Right hindlimb (tissue), 1 donor: ENCODE data around the gene TFF1.

ENCODE experiments used
- DNase-seq: peaks from one replicate; pipeline ENCODE4 v3.0.0-alpha.2; 2018

Gene TFF1

GRCh38 chr21:42341776-42342542 lies 24.4 kb downstream of the TFF1 start:
- no peak for DNase-seq

GRCh38 chr21:42340187-42341050 lies 25.9 kb downstream of the TFF1 start:
- DNase-seq, result no peak

- DNase-seq, result no peak
Measured at GRCh38 chr21:42338729-42339715, 27.3 kb downstream of the TFF1 start.

- peak; percentile 62 for DNase-seq
Measured at GRCh38 chr21:42337830-42338728, 28.3 kb downstream of the TFF1 start.

GRCh38 chr21:42337276-42337675 lies 29.1 kb downstream of the TFF1 start:
- DNase-seq, result no peak

GRCh38 chr21:42336054-42336453 lies 30.3 kb downstream of the TFF1 start:
- no peak for DNase-seq

- no peak for DNase-seq
Measured at GRCh38 chr21:42332557-42333317, 33.6 kb downstream of the TFF1 start.

- DNase-seq, result no peak
Measured at GRCh38 chr21:42331660-42332059, 34.7 kb downstream of the TFF1 start.

- no peak for DNase-seq
Measured at GRCh38 chr21:42330380-42331371, 35.7 kb downstream of the TFF1 start.

GRCh38 chr21:42324896-42325295 lies 41.4 kb downstream of the TFF1 start:
- DNase-seq, result no peak

- DNase-seq, result no peak
Measured at GRCh38 chr21:42321845-42322244, 44.5 kb downstream of the TFF1 start.

- DNase-seq, result no peak
Measured at GRCh38 chr21:42321231-42321630, 45.1 kb downstream of the TFF1 start.

GRCh38 chr21:42320791-42321190 lies 45.5 kb downstream of the TFF1 start:
- no peak for DNase-seq

- DNase-seq, result no peak
Measured at GRCh38 chr21:42319851-42320572, 46.3 kb downstream of the TFF1 start.

- DNase-seq, result no peak
Measured at GRCh38 chr21:42319376-42319775, 47.0 kb downstream of the TFF1 start.

- no peak for DNase-seq
Measured at GRCh38 chr21:42317826-42318746, 48.2 kb downstream of the TFF1 start.

- DNase-seq, result no peak
Measured at GRCh38 chr21:42317341-42317741, 49.0 kb downstream of the TFF1 start.

GRCh38 chr21:42316891-42317290 lies 49.4 kb downstream of the TFF1 start:
- DNase-seq, result no peak
